ENCODE data around the gene CSPG4. TPM values are rescaled to one million over a fixed set of nuclear protein-coding genes. Genes with fewer than 3 reads are reported as not detected.

Gene CSPG4
- total and polyA plus RNA-seq, 9 of the 15 experiments (the other 6 are each of a cell fraction or from before 2014, with no cell fraction given), result under 0.01 to 0.07 (median 0.04) TPM; not detected in 5

GRCh38 chr15:75694241-75695182 is 18.1 kb downstream of the CSPG4 start (continued):
- TF ChIP-seq, protein P1, sequence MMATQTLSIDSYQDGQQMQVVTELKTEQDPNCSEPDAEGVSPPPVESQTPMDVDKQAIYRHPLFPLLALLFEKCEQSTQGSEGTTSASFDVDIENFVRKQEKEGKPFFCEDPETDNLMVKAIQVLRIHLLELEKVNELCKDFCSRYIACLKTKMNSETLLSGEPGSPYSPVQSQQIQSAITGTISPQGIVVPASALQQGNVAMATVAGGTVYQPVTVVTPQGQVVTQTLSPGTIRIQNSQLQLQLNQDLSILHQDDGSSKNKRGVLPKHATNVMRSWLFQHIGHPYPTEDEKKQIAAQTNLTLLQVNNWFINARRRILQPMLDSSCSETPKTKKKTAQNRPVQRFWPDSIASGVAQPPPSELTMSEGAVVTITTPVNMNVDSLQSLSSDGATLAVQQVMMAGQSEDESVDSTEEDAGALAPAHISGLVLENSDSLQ (IDR thresholded peaks at IDR 0.05), result 0 out of 2 replicates have a peak, but pooled peaks have one; percentile 4
- TF ChIP-seq, protein P2, sequence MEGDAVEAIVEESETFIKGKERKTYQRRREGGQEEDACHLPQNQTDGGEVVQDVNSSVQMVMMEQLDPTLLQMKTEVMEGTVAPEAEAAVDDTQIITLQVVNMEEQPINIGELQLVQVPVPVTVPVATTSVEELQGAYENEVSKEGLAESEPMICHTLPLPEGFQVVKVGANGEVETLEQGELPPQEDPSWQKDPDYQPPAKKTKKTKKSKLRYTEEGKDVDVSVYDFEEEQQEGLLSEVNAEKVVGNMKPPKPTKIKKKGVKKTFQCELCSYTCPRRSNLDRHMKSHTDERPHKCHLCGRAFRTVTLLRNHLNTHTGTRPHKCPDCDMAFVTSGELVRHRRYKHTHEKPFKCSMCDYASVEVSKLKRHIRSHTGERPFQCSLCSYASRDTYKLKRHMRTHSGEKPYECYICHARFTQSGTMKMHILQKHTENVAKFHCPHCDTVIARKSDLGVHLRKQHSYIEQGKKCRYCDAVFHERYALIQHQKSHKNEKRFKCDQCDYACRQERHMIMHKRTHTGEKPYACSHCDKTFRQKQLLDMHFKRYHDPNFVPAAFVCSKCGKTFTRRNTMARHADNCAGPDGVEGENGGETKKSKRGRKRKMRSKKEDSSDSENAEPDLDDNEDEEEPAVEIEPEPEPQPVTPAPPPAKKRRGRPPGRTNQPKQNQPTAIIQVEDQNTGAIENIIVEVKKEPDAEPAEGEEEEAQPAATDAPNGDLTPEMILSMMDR (IDR thresholded peaks at IDR 0.05 in 2 of 3, conservative IDR thresholded peaks at IDR 0.05 in 1 of 3; ENCODE audit: insufficient read depth in 2 of 3, low read depth in 1 of 3, low read length in 3 of 3), result peak; percentile 62 to 85 (median 67)
- TF ChIP-seq CBFA2T3 (IDR thresholded peaks at IDR 0.05) (peak; percentile 99), ZNF175 (CRISPR knock-in tag; IDR thresholded peaks at IDR 0.05; ENCODE audit: low read depth) (peak; percentile 52), ZNF263 (CRISPR knock-in tag; IDR thresholded peaks at IDR 0.05; ENCODE audit: borderline replicate concordance) (peak; percentile 12; the same call in 1 of the 2 replicates), SRF (CRISPR knock-in tag; IDR thresholded peaks at IDR 0.05) (peak in 1 of 2 experiments; percentile 67; a peak in 2 of 4 replicates), CBFA2T2 (conservative IDR thresholded peaks at IDR 0.05) (peak; percentile 99), ZNF232 (CRISPR knock-in tag; IDR thresholded peaks at IDR 0.05) (no peak), MIER1 (IDR thresholded peaks at IDR 0.05; ENCODE audit: low read depth) (no peak; the same call in 1 of the 2 replicates), ETV5 (CRISPR knock-in tag; IDR thresholded peaks at IDR 0.05; ENCODE audit: low read depth) (peak; percentile 58), ZNF217 (CRISPR knock-in tag; IDR thresholded peaks at IDR 0.05) (no peak), NFE2 (IDR thresholded peaks at IDR 0.05; ENCODE audit: low read depth) (peak; percentile 41; the same call in 1 of the 2 replicates), DNMT1 (IDR thresholded peaks at IDR 0.05) (no peak), PCBP1 (IDR thresholded peaks at IDR 0.05; ENCODE audit: low read depth, low read length, poor library complexity, severe bottlenecking) (peak; percentile 99)
- TF ChIP-seq, protein P3, sequence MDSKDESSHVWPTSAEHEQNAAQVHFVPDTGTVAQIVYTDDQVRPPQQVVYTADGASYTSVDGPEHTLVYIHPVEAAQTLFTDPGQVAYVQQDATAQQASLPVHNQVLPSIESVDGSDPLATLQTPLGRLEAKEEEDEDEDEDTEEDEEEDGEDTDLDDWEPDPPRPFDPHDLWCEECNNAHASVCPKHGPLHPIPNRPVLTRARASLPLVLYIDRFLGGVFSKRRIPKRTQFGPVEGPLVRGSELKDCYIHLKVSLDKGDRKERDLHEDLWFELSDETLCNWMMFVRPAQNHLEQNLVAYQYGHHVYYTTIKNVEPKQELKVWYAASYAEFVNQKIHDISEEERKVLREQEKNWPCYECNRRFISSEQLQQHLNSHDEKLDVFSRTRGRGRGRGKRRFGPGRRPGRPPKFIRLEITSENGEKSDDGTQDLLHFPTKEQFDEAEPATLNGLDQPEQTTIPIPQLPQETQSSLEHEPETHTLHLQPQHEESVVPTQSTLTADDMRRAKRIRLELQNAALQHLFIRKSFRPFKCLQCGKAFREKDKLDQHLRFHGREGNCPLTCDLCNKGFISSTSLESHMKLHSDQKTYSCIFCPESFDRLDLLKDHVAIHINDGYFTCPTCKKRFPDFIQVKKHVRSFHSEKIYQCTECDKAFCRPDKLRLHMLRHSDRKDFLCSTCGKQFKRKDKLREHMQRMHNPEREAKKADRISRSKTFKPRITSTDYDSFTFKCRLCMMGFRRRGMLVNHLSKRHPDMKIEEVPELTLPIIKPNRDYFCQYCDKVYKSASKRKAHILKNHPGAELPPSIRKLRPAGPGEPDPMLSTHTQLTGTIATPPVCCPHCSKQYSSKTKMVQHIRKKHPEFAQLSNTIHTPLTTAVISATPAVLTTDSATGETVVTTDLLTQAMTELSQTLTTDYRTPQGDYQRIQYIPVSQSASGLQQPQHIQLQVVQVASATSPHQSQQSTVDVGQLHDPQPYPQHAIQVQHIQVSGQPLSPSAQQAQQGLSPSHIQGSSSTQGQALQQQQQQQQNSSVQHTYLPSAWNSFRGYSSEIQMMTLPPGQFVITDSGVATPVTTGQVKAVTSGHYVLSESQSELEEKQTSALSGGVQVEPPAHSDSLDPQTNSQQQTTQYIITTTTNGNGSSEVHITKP (IDR thresholded peaks at IDR 0.05; ENCODE audit: partially characterized antibody), result peak; percentile 4
- TF ChIP-seq, protein P4, sequence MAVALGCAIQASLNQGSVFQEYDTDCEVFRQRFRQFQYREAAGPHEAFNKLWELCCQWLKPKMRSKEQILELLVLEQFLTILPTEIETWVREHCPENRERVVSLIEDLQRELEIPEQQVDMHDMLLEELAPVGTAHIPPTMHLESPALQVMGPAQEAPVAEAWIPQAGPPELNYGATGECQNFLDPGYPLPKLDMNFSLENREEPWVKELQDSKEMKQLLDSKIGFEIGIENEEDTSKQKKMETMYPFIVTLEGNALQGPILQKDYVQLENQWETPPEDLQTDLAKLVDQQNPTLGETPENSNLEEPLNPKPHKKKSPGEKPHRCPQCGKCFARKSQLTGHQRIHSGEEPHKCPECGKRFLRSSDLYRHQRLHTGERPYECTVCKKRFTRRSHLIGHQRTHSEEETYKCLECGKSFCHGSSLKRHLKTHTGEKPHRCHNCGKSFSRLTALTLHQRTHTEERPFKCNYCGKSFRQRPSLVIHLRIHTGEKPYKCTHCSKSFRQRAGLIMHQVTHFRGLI (CRISPR knock-in tag; IDR thresholded peaks at IDR 0.05), result no peak
- TF ChIP-seq, protein P5, sequence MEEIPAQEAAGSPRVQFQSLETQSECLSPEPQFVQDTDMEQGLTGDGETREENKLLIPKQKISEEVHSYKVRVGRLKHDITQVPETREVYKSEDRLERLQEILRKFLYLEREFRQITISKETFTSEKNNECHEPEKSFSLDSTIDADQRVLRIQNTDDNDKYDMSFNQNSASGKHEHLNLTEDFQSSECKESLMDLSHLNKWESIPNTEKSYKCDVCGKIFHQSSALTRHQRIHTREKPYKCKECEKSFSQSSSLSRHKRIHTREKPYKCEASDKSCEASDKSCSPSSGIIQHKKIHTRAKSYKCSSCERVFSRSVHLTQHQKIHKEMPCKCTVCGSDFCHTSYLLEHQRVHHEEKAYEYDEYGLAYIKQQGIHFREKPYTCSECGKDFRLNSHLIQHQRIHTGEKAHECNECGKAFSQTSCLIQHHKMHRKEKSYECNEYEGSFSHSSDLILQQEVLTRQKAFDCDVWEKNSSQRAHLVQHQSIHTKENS (CRISPR knock-in tag; IDR thresholded peaks at IDR 0.05), result no peak
